Thyroid gland (tissue), 4 donors: ENCODE results near the gene CPNE2. TPM values are rescaled to one million over a fixed set of nuclear protein-coding genes. Genes with fewer than 3 reads are reported as not detected.

Source experiments
- DNase-seq, 2 donors: peaks; one replicate each; pipeline ENCODE4 v3.0.0-alpha.2; 2019
- H3K27ac ChIP-seq, 3 donors: fragments of 200-600 bp; sonication (generic); 1 replicate in 2 of 3; 2 replicates in 1 of 3; pipeline ENCODE4 v1.5.1; 2016 to 2019; ENCODE audit warnings: mild to moderate bottlenecking in 1 of 3, moderate library complexity in 1 of 3
- H3K27me3 ChIP-seq: fragments of 200-600 bp; sonication (generic); one replicate; pipeline ENCODE4 v1.5.1; 2019
- H3K36me3 ChIP-seq, 2 donors: fragments of 200-600 bp; sonication (generic); one replicate each; pipeline ENCODE4 v1.5.1; 2016 to 2019
- H3K4me1 ChIP-seq, 2 donors: fragments of 200-600 bp; sonication (generic); one replicate each; pipeline ENCODE4 v1.5.1; 2017 to 2019
- H3K4me3 ChIP-seq, 3 donors: fragments of 200-600 bp; sonication (generic); replicated peaks in 1 of 3; 1 replicate in 2 of 3; 2 replicates in 1 of 3; pipeline ENCODE4 v1.5.1; 2016; ENCODE audit warnings: mild to moderate bottlenecking in 1 of 3
- H3K9me3 ChIP-seq: fragments of 200-600 bp; sonication (generic); one replicate; pipeline ENCODE4 v1.5.1; 2017
- POLR2A ChIP-seq, 2 donors: fragments of 450-650 bp; IDR thresholded peaks; one replicate each; pipeline ENCODE4 v1.6.1; 2017; ENCODE audit warnings: antibody characterized with exemption in 2 of 2, mild to moderate bottlenecking in 2 of 2, moderate library complexity in 1 of 2
- WGBS, 2 donors: methylation state at CpG; one replicate each; pipeline ENCODE4 v1.1.5; 2017; 5-methylcytosine and 5-hydroxymethylcytosine counted together
- intact Hi-C: fragments of 100-400 bp; cut with DNase I; formaldehyde crosslinking; loops from one replicate; pipeline ENCODE4 v1.15.1; 2023
- total RNA-seq, 4 donors: library from RNA; depleted of rRNA; stranded (reverse); fragments of >200 nt; gene quantifications; one replicate each; pipeline ENCODE4 v1.2.3, GENCODE V29; 2016
- TF ChIP-seq, protein P1 (sequence below), 6 experiments: fragments of 200-600 bp in 3 of 6; fragments of 450-650 bp in 3 of 6; sonication (generic) in 3 of 6; IDR thresholded peaks; one replicate each; pipeline ENCODE4 v1.5.1; 2016 to 2019; ENCODE audit warnings: antibody characterized with exemption in 6 of 6, mild to moderate bottlenecking in 2 of 6, inconsistent platforms in 1 of 6, moderate library complexity in 1 of 6

CPNE2 gene
- total RNA-seq, 4 donors from 2014 or later = 26.6 to 33.3 (median 29.2) TPM

DNA sequence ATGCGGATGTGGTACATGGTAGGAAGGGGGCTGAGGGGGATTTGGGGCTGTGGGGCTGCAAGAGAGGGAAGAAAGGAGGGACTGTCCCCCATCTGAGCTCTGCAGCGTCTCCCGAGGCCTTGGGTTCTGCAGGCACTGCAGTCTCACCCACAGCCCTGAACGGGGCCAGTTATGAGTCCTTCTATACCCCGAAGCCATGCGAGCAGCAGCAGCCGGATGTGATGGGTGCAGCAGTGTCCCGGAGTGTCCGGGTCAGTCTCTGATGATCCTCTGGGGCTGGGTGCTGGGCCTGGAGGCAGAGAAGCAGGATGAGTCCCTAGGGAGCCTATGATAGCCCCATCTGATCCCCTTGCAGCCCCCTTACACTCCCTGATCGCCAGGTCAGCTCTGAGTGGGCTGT lies 41.5 kb downstream of the CPNE2 start:
- H3K27ac ChIP-seq = no peak overlapping the region
- WGBS, 2 donors = 93% methylated on average over 6 to 9 of the region's 10 CpGs

DNA sequence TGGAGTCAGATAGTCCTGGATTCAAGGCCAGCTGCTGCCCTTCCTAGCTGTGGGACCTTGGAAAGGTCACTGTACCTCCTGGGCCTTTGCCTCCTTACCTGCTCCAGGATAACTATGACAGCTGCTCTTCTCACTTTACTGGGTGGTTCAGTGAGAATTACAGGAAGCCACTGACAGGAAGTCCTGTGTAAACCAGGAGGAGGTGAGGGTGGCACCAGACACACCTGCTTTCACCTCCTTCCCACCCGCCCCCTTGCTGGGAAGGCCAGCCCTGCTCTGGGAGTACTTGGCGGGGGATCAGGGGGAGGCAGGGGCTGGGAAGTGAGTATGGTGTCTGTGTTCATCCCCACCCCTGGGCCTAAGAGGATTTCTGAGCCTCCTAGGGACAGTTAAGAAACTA lies 42.6 kb downstream of the CPNE2 start:
- Histone ChIP-seq H3K27ac (no peak overlapping the region), H3K4me1 (no peaks in the 10 kb centered on the region), H3K9me3 (no peaks in the 10 kb centered on the region), H3K27me3 (no peaks in the 10 kb centered on the region), H3K4me3 (no peak overlapping the region), H3K36me3 (no peaks in the 10 kb centered on the region)
- TF ChIP-seq POLR2A (IDR thresholded peaks at IDR 0.05) = no peak
- TF ChIP-seq, protein P1, sequence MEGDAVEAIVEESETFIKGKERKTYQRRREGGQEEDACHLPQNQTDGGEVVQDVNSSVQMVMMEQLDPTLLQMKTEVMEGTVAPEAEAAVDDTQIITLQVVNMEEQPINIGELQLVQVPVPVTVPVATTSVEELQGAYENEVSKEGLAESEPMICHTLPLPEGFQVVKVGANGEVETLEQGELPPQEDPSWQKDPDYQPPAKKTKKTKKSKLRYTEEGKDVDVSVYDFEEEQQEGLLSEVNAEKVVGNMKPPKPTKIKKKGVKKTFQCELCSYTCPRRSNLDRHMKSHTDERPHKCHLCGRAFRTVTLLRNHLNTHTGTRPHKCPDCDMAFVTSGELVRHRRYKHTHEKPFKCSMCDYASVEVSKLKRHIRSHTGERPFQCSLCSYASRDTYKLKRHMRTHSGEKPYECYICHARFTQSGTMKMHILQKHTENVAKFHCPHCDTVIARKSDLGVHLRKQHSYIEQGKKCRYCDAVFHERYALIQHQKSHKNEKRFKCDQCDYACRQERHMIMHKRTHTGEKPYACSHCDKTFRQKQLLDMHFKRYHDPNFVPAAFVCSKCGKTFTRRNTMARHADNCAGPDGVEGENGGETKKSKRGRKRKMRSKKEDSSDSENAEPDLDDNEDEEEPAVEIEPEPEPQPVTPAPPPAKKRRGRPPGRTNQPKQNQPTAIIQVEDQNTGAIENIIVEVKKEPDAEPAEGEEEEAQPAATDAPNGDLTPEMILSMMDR (IDR thresholded peaks at IDR 0.05) = no peak
- intact Hi-C loops = no loop called here
- no peak for DNase-seq
- WGBS, 2 donors = 84 to 100% methylated on average over 2 of the region's 2 CpGs

More for the DNA sequence above, 41.5 kb downstream of the CPNE2 start:
- TF ChIP-seq, protein P1 (IDR thresholded peaks at IDR 0.05) = no peak
- TF ChIP-seq POLR2A (IDR thresholded peaks at IDR 0.05) = no peak
- no peaks in the 10 kb centered on the region for H3K36me3 ChIP-seq
- no peaks in the 10 kb centered on the region for H3K4me1 ChIP-seq
- no peaks in the 10 kb centered on the region for H3K27me3 ChIP-seq
- no peak for DNase-seq
- intact Hi-C loops = no loop called here
- no peak overlapping the region for H3K4me3 ChIP-seq
- no peaks in the 10 kb centered on the region for H3K9me3 ChIP-seq

DNA sequence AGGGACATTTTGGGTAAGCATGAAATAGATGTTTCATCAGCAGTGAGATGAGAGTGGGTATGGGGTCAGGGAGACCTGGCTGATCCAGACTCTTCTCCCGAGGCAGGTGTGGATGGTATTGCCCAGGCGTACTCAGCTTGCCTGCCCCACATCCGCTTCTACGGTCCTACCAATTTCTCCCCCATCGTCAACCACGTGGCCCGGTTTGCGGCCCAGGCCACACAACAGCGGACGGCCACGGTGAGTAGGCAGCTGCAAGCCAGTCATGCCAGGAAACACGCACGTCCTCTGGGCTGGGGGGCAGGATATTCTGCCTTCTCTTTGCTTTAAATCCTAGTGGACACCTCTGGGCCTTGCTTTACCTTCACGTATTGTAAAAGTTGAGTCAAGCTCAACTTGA lies 44.7 kb downstream of the CPNE2 start:
- 84 to 93% methylated on average over 13 to 14 of the region's 14 CpGs for WGBS, 2 donors
- DNase-seq = no peak
- Histone ChIP-seq H3K4me1 (peaks cover 0 to 5% of the 10 kb centered on the region in 2 donors), H3K27me3 (no peaks in the 10 kb centered on the region), H3K27ac (no peak overlapping the region), H3K4me3 (no peak overlapping the region), H3K36me3 (no peaks in the 10 kb centered on the region), H3K9me3 (no peaks in the 10 kb centered on the region)
- intact Hi-C loops = no loop called here
- TF ChIP-seq, protein P1 (IDR thresholded peaks at IDR 0.05) = no peak
- no peak for TF ChIP-seq POLR2A (IDR thresholded peaks at IDR 0.05)

DNA sequence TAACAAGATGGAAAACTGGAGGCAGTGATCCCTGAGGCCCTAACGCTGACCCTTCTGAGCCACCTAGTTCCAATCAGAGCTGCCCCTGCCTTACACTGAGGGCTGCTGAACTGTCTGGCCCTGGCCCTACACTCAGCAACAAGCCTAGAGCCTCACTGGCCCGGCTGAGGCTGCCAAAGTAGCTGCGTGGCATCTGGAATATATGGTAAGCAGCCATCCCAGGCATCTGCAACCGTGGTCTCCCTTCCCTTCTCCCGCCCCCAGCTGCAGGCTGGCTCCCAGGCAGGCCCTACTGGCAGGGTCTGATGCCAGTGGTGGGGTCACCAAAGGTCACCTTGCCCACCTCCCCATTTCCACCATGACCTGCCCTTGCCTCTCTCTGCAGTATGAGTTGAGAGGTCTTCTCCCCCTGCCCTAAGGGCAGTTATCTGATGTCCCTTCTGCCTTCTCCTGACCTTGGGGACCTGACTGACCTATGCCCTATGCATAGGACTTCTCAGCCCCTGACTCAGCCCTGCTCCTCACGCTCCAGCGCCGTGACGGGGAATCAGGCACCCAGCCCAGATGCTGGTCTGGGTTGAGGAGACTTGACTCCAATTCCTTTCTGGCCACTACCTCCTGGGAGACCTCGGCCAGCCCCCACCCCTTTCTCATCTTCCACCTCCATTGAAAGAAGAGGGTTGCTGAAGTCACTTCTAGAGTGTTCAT lies 45.3 kb downstream of the CPNE2 start:
- TF ChIP-seq, protein P1 (IDR thresholded peaks at IDR 0.05) = no peak
- TF ChIP-seq POLR2A (IDR thresholded peaks at IDR 0.05) = no peak
- no peaks in the 10 kb centered on the region for H3K9me3 ChIP-seq

DNA sequence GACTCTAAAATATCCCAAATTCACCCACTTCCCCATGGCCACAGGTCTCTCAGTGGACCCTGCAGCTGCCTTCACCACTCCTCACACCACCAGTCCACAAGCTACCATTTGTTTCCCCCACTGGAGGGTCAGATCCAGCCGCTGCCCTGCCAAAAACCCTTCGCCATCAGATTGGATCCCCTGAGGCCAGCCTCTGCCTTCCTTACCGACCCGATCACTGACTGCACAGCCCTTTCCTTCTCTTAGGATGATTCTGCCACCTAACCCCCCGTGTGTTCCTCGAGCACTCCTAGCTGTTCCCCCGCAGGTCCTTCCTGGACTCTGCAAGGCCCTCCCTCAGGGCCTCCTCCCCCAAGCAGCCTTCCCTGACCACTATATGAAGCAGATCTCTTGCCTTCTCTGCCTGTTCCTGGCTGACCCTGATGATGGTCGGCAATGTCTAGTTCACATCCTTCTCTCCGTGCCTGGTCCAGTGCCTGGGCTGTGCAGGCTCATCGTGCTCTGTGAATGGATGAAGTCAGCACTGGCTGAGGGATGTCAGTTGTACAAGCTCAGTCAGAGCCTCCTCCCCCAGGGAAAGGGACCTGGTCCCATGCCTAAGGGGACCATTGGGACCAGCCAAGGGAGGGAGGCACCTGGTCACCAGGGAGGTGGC lies 46.0 kb downstream of the CPNE2 start:
- DNase-seq = no peak
- intact Hi-C loops = no loop called here
- TF ChIP-seq POLR2A (IDR thresholded peaks at IDR 0.05) = no peak
- TF ChIP-seq, protein P1 (IDR thresholded peaks at IDR 0.05) = no peak
- WGBS, 2 donors = 76 to 81% methylated on average over 10 of the region's 10 CpGs
- Histone ChIP-seq H3K9me3 (no peaks in the 10 kb centered on the region), H3K4me3 (no peak overlapping the region), H3K27me3 (no peaks in the 10 kb centered on the region), H3K36me3 (no peaks in the 10 kb centered on the region), H3K27ac (no peak overlapping the region), H3K4me1 (peaks cover 0 to 11% of the 10 kb centered on the region in 2 donors)

More for the DNA sequence above, 45.3 kb downstream of the CPNE2 start:
- WGBS, 2 donors = 73 to 85% methylated on average over 9 to 10 of the region's 10 CpGs
- peaks cover 0 to 7% of the 10 kb centered on the region in 2 donors for H3K4me1 ChIP-seq
- no peak overlapping the region for H3K4me3 ChIP-seq
- no peaks in the 10 kb centered on the region for H3K27me3 ChIP-seq
- intact Hi-C loops = no loop called here
- no peak overlapping the region for H3K27ac ChIP-seq
- H3K36me3 ChIP-seq = no peaks in the 10 kb centered on the region
- DNase-seq = no peak
